GM12872 (cell line): Measurements from ENCODE around the gene PPIP5K2.

Experiments
- CTCF ChIP-seq: IDR thresholded peaks from 3 replicates; pipeline ENCODE4 v1.5.1; 2011; ENCODE audit warnings: low read depth, mild to moderate bottlenecking, low read length, moderate library complexity; ENCODE audit not compliant: insufficient read depth

Gene PPIP5K2

GRCh38 chr5:103186152-103186551 is 66.1 kb downstream of the PPIP5K2 start:
- no peak for TF ChIP-seq CTCF

GRCh38 chr5:103188436-103188835 is 68.3 kb downstream of the PPIP5K2 start:
- no peak for TF ChIP-seq CTCF

DNA sequence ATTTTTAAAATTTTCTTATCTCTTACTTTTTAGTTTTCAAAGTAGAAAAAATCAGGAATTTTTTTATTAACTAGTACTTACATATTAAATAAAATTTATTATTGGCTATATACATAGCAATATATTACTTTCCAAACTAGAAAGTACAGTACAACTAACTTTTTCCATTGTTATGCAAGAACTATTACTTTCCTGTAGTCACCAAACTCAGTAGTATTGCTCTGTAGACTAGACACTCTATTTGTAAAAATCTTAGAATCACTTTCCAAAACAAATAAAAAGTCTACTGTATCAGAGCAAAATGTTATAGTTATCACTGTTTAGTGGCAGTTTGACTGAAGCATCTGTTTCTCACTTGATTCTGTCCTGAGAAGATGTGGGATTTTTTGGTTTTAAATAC is 83.1 kb downstream of the PPIP5K2 start:
- TF ChIP-seq CTCF = no peak

DNA sequence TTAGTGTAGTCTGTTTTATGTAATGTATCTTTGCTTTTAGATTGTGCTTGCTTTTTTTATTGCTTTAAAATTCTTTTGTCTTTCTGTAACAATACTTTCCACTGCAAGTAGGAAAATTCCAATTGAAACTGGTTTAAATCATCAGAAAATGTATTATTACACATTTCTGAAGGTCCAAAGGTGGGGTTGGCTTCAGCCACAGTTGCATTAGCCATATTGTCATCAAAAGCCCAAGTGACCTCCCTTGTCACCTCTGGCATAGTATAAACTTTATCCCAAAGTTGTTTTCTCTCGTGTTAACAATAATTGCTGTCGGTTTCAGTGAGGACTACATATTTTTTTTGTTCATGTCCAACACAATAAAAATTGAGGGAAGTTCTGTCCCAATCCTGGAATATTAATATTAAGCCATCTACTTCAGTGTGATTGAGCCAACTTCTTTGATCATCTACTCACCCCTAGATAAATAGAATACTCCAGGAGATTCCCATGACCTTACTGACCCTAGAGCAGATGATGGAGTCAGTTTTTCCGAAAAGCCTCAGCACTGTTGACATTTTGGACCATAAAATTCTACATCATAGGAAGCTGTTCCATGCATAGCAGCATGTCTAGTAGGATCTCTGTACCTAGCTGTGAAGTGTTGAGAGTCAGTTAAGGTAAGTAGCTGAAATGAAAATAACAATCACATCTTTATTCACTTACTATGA is 86.0 kb downstream of the PPIP5K2 start:
- TF ChIP-seq CTCF = no peak

DNA sequence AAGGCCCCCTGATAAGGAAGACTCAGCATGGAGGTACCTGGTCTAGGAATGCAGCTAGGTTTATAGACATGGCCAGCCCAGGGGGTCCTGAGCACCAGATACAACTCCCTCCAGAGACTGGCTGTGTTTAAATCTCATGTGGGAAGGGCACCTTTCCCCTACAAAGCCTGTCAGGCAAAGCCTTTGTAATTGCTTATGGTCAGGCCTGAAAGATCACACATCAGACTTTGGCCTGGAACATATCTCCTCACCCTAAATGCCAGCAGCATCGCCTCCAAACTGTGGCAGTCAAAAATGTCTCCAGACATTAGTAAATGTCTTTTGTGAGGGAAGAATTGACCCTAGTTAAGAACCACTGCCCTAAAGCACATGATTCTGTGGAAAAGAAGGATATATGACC is 86.9 kb downstream of the PPIP5K2 start:
- TF ChIP-seq CTCF = no peak

DNA sequence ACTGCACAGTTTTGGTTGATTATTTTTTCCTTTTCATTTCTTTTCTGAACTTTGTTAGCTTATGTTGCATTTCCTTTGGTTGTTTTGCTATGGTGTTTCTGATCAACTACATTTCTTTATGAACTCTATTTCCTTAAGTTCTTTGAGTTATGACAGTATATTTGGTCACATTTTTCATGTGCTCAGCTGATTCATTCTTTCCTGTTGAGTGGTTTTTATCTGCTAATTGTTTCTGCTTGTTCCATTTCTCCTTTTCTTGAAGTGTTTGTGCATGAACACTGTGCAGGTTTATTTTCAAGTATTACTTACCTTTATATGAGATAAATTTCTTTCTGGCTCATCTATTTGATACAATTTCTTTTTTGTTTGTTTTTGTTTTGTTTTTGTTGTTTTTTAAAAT is 87.6 kb downstream of the PPIP5K2 start:
- no peak for TF ChIP-seq CTCF

DNA sequence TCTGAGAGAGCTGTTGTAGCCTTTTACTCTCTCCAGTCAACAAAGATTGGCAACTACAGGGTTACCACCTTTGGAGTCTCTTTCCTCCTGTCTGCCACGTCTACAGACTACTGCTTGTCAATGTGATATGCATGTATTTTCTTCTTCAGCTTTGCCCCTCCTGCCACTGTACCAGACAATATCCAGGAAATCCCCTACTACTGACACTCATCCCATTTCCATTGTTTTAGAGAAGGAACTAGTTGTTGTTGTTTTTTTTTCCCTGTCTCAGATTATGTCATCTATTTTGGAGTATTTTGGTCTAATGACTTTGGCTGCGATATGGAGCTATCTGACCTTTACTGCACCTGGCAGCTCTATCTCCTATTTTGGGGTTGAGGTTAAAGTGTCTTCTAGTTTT is 88.4 kb downstream of the PPIP5K2 start:
- TF ChIP-seq CTCF = no peak
